Heart left ventricle (tissue), 13 donors: ENCODE measurements around the gene MRPS7.

ENCODE experiments used
- CTCF ChIP-seq, 12 donors: fragments of 200-600 bp; sonication (generic) in 4 of 12; IDR thresholded peaks; one replicate each; pipeline versions ENCODE4 v1.5.0 to v1.8.0; 2018 to 2022; ENCODE audit warnings: antibody characterized with exemption in 12 of 12, mild to moderate bottlenecking in 5 of 12
- POLR2A ChIP-seq, 2 donors: fragments of 450-650 bp; IDR thresholded peaks; one replicate each; pipeline ENCODE4 v1.6.1; 2017; ENCODE audit warnings: antibody characterized with exemption in 2 of 2, mild to moderate bottlenecking in 2 of 2, moderate library complexity in 2 of 2
- donor health status: ischemic (EF 13 %, LVEDD 7.1; RV severe dilation, severe dysfunction).
- donor health status: DM: no; HTN: yes; CAD: no.
- donor health status: DM: no; HTN: no; CAD: no.
- donor health status: ischemic (EF 25% LVEDD 6.9; RV normal size, moderate dysfunction).
- donor health status: ischemic (EF 25% LVEDD 5.7; RV mildly dilated, moderate dysfunction).
- donor health status: ischemic (EF 35%, LVEDD 5.7; RV mildly dilated, moderate dysfunction).
- donor health status: nonischemic (EF 11% LVEDD 7.7; RV severe dilation, severe dysfunction).
- donor health status: DM: yes; HTN: yes; CAD: no.
- donor health status: PGD.
- donor health status: ischemic (EF 29% LVEDD 5.4; RV normal size, mild dysfunction).
- donor health status: nonischemic (EF 23%, LVEDD 6.1; RV moderate dilation, normal function).

DNA sequence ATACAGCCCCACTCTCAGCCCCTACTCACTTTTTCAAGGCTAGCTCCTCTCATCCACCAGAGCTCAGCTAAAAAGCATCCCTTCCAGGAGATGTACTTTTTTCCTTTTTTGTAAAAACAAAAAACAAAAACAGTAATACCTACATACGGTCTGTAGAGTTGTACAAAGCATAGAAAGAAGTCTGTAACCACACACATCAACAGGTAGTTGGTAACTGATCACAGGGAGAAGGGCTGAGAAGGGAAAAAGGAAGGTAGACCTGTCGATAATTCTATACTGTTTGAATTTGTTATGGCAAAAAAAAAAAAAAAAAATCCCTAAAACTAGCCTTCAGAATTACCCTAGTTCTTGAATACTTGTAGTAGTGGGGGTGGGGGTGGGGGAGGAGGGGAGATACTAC lies 26.7 kb downstream of the MRPS7 start:
- TF ChIP-seq CTCF (IDR thresholded peaks at IDR 0.05) (no peak), POLR2A (IDR thresholded peaks at IDR 0.05) (no peak)
